Natural killer cell (primary cell): Measurements from ENCODE around the gene CMTM4. TPM values are rescaled to one million over a fixed set of nuclear protein-coding genes. Genes with fewer than 3 reads are reported as not detected.

Source experiments
- ATAC-seq, 3 donors: fragments of 150-1000 bp in 2 of 3; fragments of 200-7000 bp in 1 of 3; cut with Tn5 transposase; 1 replicate in 1 of 3; 2 replicates in 2 of 3; pipeline ENCODE4 v1.10.0; 2021; ENCODE audit warnings: mild to moderate bottlenecking in 2 of 3, moderate library complexity in 2 of 3
- DNase-seq, 2 donors: peaks; one replicate each; pipeline versions ENCODE4 v3.0.0 to v3.0.0-alpha.2; 2013 to 2021; ENCODE audit warnings: mixed read lengths in 1 of 2
- H3K27ac ChIP-seq: one replicate; pipeline ENCODE4 v1.5.1; 2013; ENCODE audit warnings: mild to moderate bottlenecking, low read length
- H3K27me3 ChIP-seq: one replicate; pipeline ENCODE4 v1.6.1; 2013; ENCODE audit warnings: low read length; ENCODE audit not compliant: control insufficient read depth, insufficient read depth
- H3K36me3 ChIP-seq: one replicate; pipeline ENCODE4 v1.6.1; 2013; ENCODE audit warnings: low read length; ENCODE audit not compliant: control insufficient read depth, insufficient read depth
- H3K4me1 ChIP-seq: one replicate; pipeline ENCODE4 v1.6.1; 2013; ENCODE audit warnings: low read length; ENCODE audit not compliant: control insufficient read depth, insufficient read depth
- H3K4me3 ChIP-seq: one replicate; pipeline ENCODE4 v1.5.1; 2013; ENCODE audit warnings: low read length
- H3K9me3 ChIP-seq: one replicate; pipeline ENCODE4 v1.6.1; 2013; ENCODE audit warnings: low read length; ENCODE audit not compliant: control insufficient read depth, insufficient read depth
- H3K27ac Mint-ChIP-seq, 2 donors: one replicate each; pipeline ENCODE4 v1.8.0; 2022; ENCODE audit warnings: mild to moderate bottlenecking in 2 of 2, mixed read lengths in 2 of 2, moderate library complexity in 1 of 2
- H3K27me3 Mint-ChIP-seq, 2 donors: one replicate each; pipeline ENCODE4 v1.8.0; 2022; ENCODE audit warnings: low read depth in 2 of 2, mixed read lengths in 2 of 2
- H3K36me3 Mint-ChIP-seq: one replicate; pipeline ENCODE4 v1.8.0; 2022; ENCODE audit warnings: mixed read lengths
- H3K4me1 Mint-ChIP-seq, 2 donors: one replicate each; pipeline ENCODE4 v1.8.0; 2022; ENCODE audit warnings: mixed read lengths in 2 of 2
- H3K4me3 Mint-ChIP-seq: one replicate; pipeline ENCODE4 v1.8.0; 2022; ENCODE audit warnings: mild to moderate bottlenecking, moderate library complexity, mixed read lengths
- H3K9me3 Mint-ChIP-seq, 2 donors: one replicate each; pipeline ENCODE4 v1.8.0; 2022; ENCODE audit warnings: mixed read lengths in 2 of 2
- CTCF ChIP-seq: fragments of 200-600 bp; IDR thresholded peaks from one replicate; pipeline ENCODE4 v1.8.0; 2022; ENCODE audit warnings: antibody characterized with exemption
- WGBS: methylation state at CpG from one replicate; pipeline ENCODE4 v1.1.7; 2013; ENCODE audit warnings: missing lambda C conversion rate; ENCODE audit not compliant: insufficient coverage; 5-methylcytosine and 5-hydroxymethylcytosine counted together
- intact Hi-C: fragments of 100-400 bp; cut with micrococcal nuclease; formaldehyde crosslinking; loops from one replicate; pipeline ENCODE4 v1.14.2; 2022
- total RNA-seq, 4 donors: library from RNA; stranded (reverse); fragments of 120-200 nt in 1 of 4; gene quantifications; one replicate each; pipeline versions ENCODE4 v1.2.3 to v1.2.4, GENCODE V29; 2013 to 2022

The CMTM4 gene
- total RNA-seq, 3 donors from 2014 or later (not counting 1 experiment from before 2014, with no cell fraction given) = 0.61 to 1.4 (median 0.85) TPM

GRCh38 chr16:66714654-66715307 is 18.2 kb upstream of the CMTM4 start:
- no peak overlapping the region for H3K27ac ChIP-seq
- Mint-ChIP-seq H3K27me3 (no peaks in the 10 kb centered on the region), H3K36me3 (no peaks in the 10 kb centered on the region), H3K4me1 (no peaks in the 10 kb centered on the region), H3K9me3 (no peaks in the 10 kb centered on the region), H3K4me3 (no peak overlapping the region), H3K27ac (no peak overlapping the region)
- H3K27me3 ChIP-seq = no peaks in the 10 kb centered on the region
- ATAC-seq (no peak), DNase-seq (no peak)
- TF ChIP-seq CTCF = no peak
- H3K36me3 ChIP-seq = no peaks in the 10 kb centered on the region
- no peaks in the 10 kb centered on the region for H3K9me3 ChIP-seq
- no peaks in the 10 kb centered on the region for H3K4me1 ChIP-seq
- intact Hi-C loops = no loop called here
- WGBS = 77% methylated on average over 5 of the region's 6 CpGs
- no peak overlapping the region for H3K4me3 ChIP-seq

GRCh38 chr16:66714062-66714461 is 17.5 kb upstream of the CMTM4 start:
- 94% methylated on average over 6 of the region's 6 CpGs for WGBS
- Mint-ChIP-seq H3K36me3 (no peaks in the 10 kb centered on the region), H3K27ac (no peak overlapping the region), H3K27me3 (peaks cover 0 to 4% of the 10 kb centered on the region in 2 donors), H3K4me3 (no peak overlapping the region), H3K4me1 (no peaks in the 10 kb centered on the region), H3K9me3 (no peaks in the 10 kb centered on the region)
- DNase-seq (no peak), ATAC-seq (no peak)
- Histone ChIP-seq H3K27ac (no peak overlapping the region), H3K36me3 (no peaks in the 10 kb centered on the region), H3K4me3 (no peak overlapping the region), H3K9me3 (no peaks in the 10 kb centered on the region), H3K4me1 (no peaks in the 10 kb centered on the region), H3K27me3 (peaks cover under 1% of the 10 kb centered on the region)
- no peak for TF ChIP-seq CTCF
- intact Hi-C loops = no loop called here

- Mint-ChIP-seq H3K27me3 (peaks cover 3 to 9% of the 10 kb centered on the region in 2 donors), H3K36me3 (no peaks in the 10 kb centered on the region), H3K4me3 (no peak overlapping the region), H3K4me1 (no peaks in the 10 kb centered on the region), H3K9me3 (no peaks in the 10 kb centered on the region), H3K27ac (no peak overlapping the region)
- Histone ChIP-seq H3K36me3 (no peaks in the 10 kb centered on the region), H3K4me1 (no peaks in the 10 kb centered on the region), H3K4me3 (no peak overlapping the region), H3K27ac (no peak overlapping the region), H3K27me3 (peaks cover 4% of the 10 kb centered on the region), H3K9me3 (no peaks in the 10 kb centered on the region)
- no peak for DNase-seq
- intact Hi-C loops = no loop called here
- 57% methylated on average over 2 of the region's 2 CpGs for WGBS
- no peak for ATAC-seq
- TF ChIP-seq CTCF = no peak
Measured at GRCh38 chr16:66713076-66713475, 16.5 kb upstream of the CMTM4 start.

- DNase-seq = no peak
- no peak for TF ChIP-seq CTCF
- peaks cover 5 to 9% of the 10 kb centered on the region in 2 donors for H3K27me3 Mint-ChIP-seq
- H3K9me3 Mint-ChIP-seq = no peaks in the 10 kb centered on the region
- no peaks in the 10 kb centered on the region for H3K9me3 ChIP-seq
- no peaks in the 10 kb centered on the region for H3K36me3 ChIP-seq
- no peak overlapping the region for H3K27ac Mint-ChIP-seq
- H3K4me3 ChIP-seq = no peak overlapping the region
- intact Hi-C loops = no loop called here
- peaks cover 4% of the 10 kb centered on the region for H3K27me3 ChIP-seq
- no peaks in the 10 kb centered on the region for H3K4me1 ChIP-seq
- no peak for ATAC-seq
- H3K36me3 Mint-ChIP-seq = no peaks in the 10 kb centered on the region
- H3K4me3 Mint-ChIP-seq = no peak overlapping the region
- no peak overlapping the region for H3K27ac ChIP-seq
- no peaks in the 10 kb centered on the region for H3K4me1 Mint-ChIP-seq
Measured at GRCh38 chr16:66712512-66712911, 16.0 kb upstream of the CMTM4 start.
